Stomach (tissue), 4 donors: Measurements from ENCODE around the gene KRTAP4-5.
"Not testable (repeated sequence)": the region's sequence is repeated elsewhere in the genome, so short reads cannot be mapped to it uniquely, and the experiment has no call there.

Experiments
- CTCF ChIP-seq, 7 experiments: fragments of 450-650 bp in 4 of 7; fragments of 200-600 bp in 3 of 7; sonication (generic) in 3 of 7; IDR thresholded peaks; one replicate each; pipeline ENCODE4 v1.5.1; 2016 to 2019; ENCODE audit warnings: antibody characterized with exemption in 7 of 7, control low read depth in 2 of 7, mild to moderate bottlenecking in 1 of 7
- POLR2A ChIP-seq, 4 donors: fragments of 450-650 bp; IDR thresholded peaks; one replicate each; pipeline ENCODE4 v1.6.1; 2016; ENCODE audit warnings: antibody characterized with exemption in 4 of 4, control low read depth in 2 of 4, mild to moderate bottlenecking in 1 of 4, moderate library complexity in 1 of 4
- POLR2AphosphoS5 ChIP-seq, 3 donors: sonication (generic); formaldehyde crosslinking; IDR thresholded peaks; one replicate each; pipeline ENCODE4 v1.6.1; 2016; ENCODE audit warnings: antibody characterized with exemption in 3 of 3

- TF ChIP-seq CTCF, POLR2A, POLR2AphosphoS5 (IDR thresholded peaks at IDR 0.05): not testable (repeated sequence)
Observed at GRCh38 chr17:41160190-41160589, 10.6 kb upstream of the KRTAP4-5 start.
